Measurements from ENCODE around the gene BAZ2B.

GRCh38 chr2:159623436-159623835 is 7.1 kb upstream of the BAZ2B start:
- TF ChIP-seq CTCF (IDR thresholded peaks at IDR 0.05; ENCODE audit: low read length) (no peak), EZH2 (IDR thresholded peaks at IDR 0.05; ENCODE audit: borderline replicate concordance, low read length) (no peak)
